ENCODE data around the gene WBP11. TPM values are rescaled to one million over a fixed set of nuclear protein-coding genes. Genes with fewer than 3 reads are reported as not detected.

The WBP11 gene
- total RNA-seq, 1 donor from 2014 or later, result 86.3 TPM

GRCh38 chr12:14833952-14834351 is 30.7 kb upstream of the WBP11 start:
- no peak for TF ChIP-seq CTCF (conservative IDR thresholded peaks at IDR 0.05)
- Mint-ChIP-seq H3K4me1 (ENCODE audit: unreplicated experiment) (no peaks in the 10 kb centered on the region), H3K4me3 (no peak overlapping the region), H3K27ac (no peak overlapping the region), H3K36me3 (no peaks in the 10 kb centered on the region), H3K9me3 (no peaks in the 10 kb centered on the region), H3K27me3 (no peaks in the 10 kb centered on the region)
- DNase-seq (ENCODE audit: extremely low spot score, unreplicated experiment), result no peak

GRCh38 chr12:14833336-14833735 is 30.1 kb upstream of the WBP11 start:
- no peak for DNase-seq (ENCODE audit: extremely low spot score, unreplicated experiment)
- Mint-ChIP-seq H3K4me3 (no peak overlapping the region), H3K36me3 (no peaks in the 10 kb centered on the region), H3K4me1 (ENCODE audit: unreplicated experiment) (no peaks in the 10 kb centered on the region), H3K27ac (no peak overlapping the region), H3K27me3 (no peaks in the 10 kb centered on the region), H3K9me3 (no peaks in the 10 kb centered on the region)
- no peak for TF ChIP-seq CTCF (conservative IDR thresholded peaks at IDR 0.05)

GRCh38 chr12:14828892-14829291 is 25.6 kb upstream of the WBP11 start:
- no peak for TF ChIP-seq CTCF (conservative IDR thresholded peaks at IDR 0.05)
- no peak overlapping the region for H3K27ac Mint-ChIP-seq
- H3K27me3 Mint-ChIP-seq, result no peaks in the 10 kb centered on the region
- no peaks in the 10 kb centered on the region for H3K4me1 Mint-ChIP-seq (ENCODE audit: unreplicated experiment)
- no peaks in the 10 kb centered on the region for H3K36me3 Mint-ChIP-seq
- H3K4me3 Mint-ChIP-seq, result no peak overlapping the region
- no peak for DNase-seq (ENCODE audit: extremely low spot score, unreplicated experiment)
- no peaks in the 10 kb centered on the region for H3K9me3 Mint-ChIP-seq

- Mint-ChIP-seq H3K9me3 (no peaks in the 10 kb centered on the region), H3K27ac (no peak overlapping the region), H3K4me1 (ENCODE audit: unreplicated experiment) (no peaks in the 10 kb centered on the region), H3K4me3 (no peak overlapping the region), H3K36me3 (no peaks in the 10 kb centered on the region), H3K27me3 (no peaks in the 10 kb centered on the region)
- TF ChIP-seq CTCF (conservative IDR thresholded peaks at IDR 0.05), result no peak
- DNase-seq (ENCODE audit: extremely low spot score, unreplicated experiment), result no peak
Observed at GRCh38 chr12:14827043-14827442, 23.8 kb upstream of the WBP11 start.

GRCh38 chr12:14826491-14826890 is 23.2 kb upstream of the WBP11 start:
- H3K4me1 Mint-ChIP-seq (ENCODE audit: unreplicated experiment), result no peaks in the 10 kb centered on the region
- no peaks in the 10 kb centered on the region for H3K27me3 Mint-ChIP-seq
- no peak overlapping the region for H3K27ac Mint-ChIP-seq
- no peak overlapping the region for H3K4me3 Mint-ChIP-seq
- no peaks in the 10 kb centered on the region for H3K9me3 Mint-ChIP-seq
- no peak for TF ChIP-seq CTCF (conservative IDR thresholded peaks at IDR 0.05)
- no peak for DNase-seq (ENCODE audit: extremely low spot score, unreplicated experiment)
- H3K36me3 Mint-ChIP-seq, result no peaks in the 10 kb centered on the region

- H3K27me3 Mint-ChIP-seq, result no peaks in the 10 kb centered on the region
- DNase-seq (ENCODE audit: extremely low spot score, unreplicated experiment), result no peak
- no peak overlapping the region for H3K4me3 Mint-ChIP-seq
- no peaks in the 10 kb centered on the region for H3K9me3 Mint-ChIP-seq
- H3K36me3 Mint-ChIP-seq, result no peaks in the 10 kb centered on the region
- no peak overlapping the region for H3K27ac Mint-ChIP-seq
- no peaks in the 10 kb centered on the region for H3K4me1 Mint-ChIP-seq (ENCODE audit: unreplicated experiment)
- no peak for TF ChIP-seq CTCF (conservative IDR thresholded peaks at IDR 0.05)
Observed at GRCh38 chr12:14825256-14825655, 22.0 kb upstream of the WBP11 start.
